Neuronal stem cell (in vitro differentiated cells): ENCODE results near the gene NKAP.
A peak's percentile ranks its signal among the peaks of the same experiment; 100 is the strongest.

Experiments
- DNase-seq: peaks from one replicate; pipeline ENCODE4 v3.0.0-alpha.2; 2013; ENCODE audit warnings: low spot score
- H2AFZ ChIP-seq: one replicate; pipeline ENCODE4 v1.6.1; 2013; ENCODE audit warnings: mild to moderate bottlenecking, low read length, inconsistent platforms
- H2AK5ac ChIP-seq: 2 replicates; pipeline ENCODE4 v1.6.1; 2013; ENCODE audit warnings: low read depth, mild to moderate bottlenecking, inconsistent platforms, low read length, moderate library complexity, mixed read lengths
- H2BK120ac ChIP-seq: 2 replicates; pipeline ENCODE4 v1.6.1; 2013; ENCODE audit warnings: low read depth, mild to moderate bottlenecking, inconsistent platforms, low read length, moderate library complexity, mixed read lengths
- H2BK12ac ChIP-seq: one replicate; pipeline ENCODE4 v1.6.1; 2013; ENCODE audit warnings: low read length, inconsistent platforms
- H2BK15ac ChIP-seq: 2 replicates; pipeline ENCODE4 v1.6.1; 2013; ENCODE audit warnings: mild to moderate bottlenecking, low read length, inconsistent platforms, mixed read lengths
- H2BK5ac ChIP-seq: one replicate; pipeline ENCODE4 v1.6.1; 2013; ENCODE audit warnings: inconsistent platforms, mild to moderate bottlenecking, low read length, moderate library complexity
- H3K14ac ChIP-seq: one replicate; pipeline ENCODE4 v1.6.1; 2013; ENCODE audit warnings: low read length, inconsistent platforms
- H3K18ac ChIP-seq: 2 replicates; pipeline ENCODE4 v1.6.1; 2013; ENCODE audit warnings: low read length, inconsistent platforms
- H3K23ac ChIP-seq: 2 replicates; pipeline ENCODE4 v1.6.1; 2013; ENCODE audit warnings: low read depth, mild to moderate bottlenecking, mixed read lengths, low read length, inconsistent platforms; ENCODE audit not compliant: poor library complexity
- H3K27ac ChIP-seq: replicated peaks from 3 replicates; pipeline ENCODE4 v1.5.1; 2013; ENCODE audit warnings: low read length, inconsistent platforms
- H3K27me3 ChIP-seq, 3 experiments: 2 replicates each; pipeline ENCODE4 v1.6.1; 2013; ENCODE audit warnings: low read length in 3 of 3, mild to moderate bottlenecking in 2 of 3, inconsistent platforms in 1 of 3, low read depth in 1 of 3, mixed read lengths in 1 of 3, moderate library complexity in 1 of 3; ENCODE audit not compliant: control insufficient read depth in 3 of 3, insufficient read depth in 3 of 3
- H3K36me3 ChIP-seq, 2 donors: replicated peaks in 1 of 2; 2 replicates each; pipeline ENCODE4 v1.6.1; 2013; ENCODE audit warnings: low read length in 2 of 2; ENCODE audit not compliant: control insufficient read depth in 2 of 2, insufficient read depth in 2 of 2
- H3K4ac ChIP-seq: 2 replicates; pipeline ENCODE4 v1.6.1; 2013; ENCODE audit warnings: inconsistent platforms, mild to moderate bottlenecking, low read length, moderate library complexity
- H3K4me1 ChIP-seq, 2 donors: 1 replicate in 1 of 2; 2 replicates in 1 of 2; pipeline ENCODE4 v1.6.1; 2013; ENCODE audit warnings: low read length in 2 of 2, low read depth in 1 of 2; ENCODE audit not compliant: control insufficient read depth in 2 of 2, insufficient read depth in 1 of 2
- H3K4me2 ChIP-seq: one replicate; pipeline ENCODE4 v1.6.1; 2013; ENCODE audit warnings: mild to moderate bottlenecking, low read length, inconsistent platforms; ENCODE audit not compliant: insufficient read depth, poor library complexity, severe bottlenecking
- H3K4me3 ChIP-seq, 2 donors: 2 replicates each; pipeline ENCODE4 v1.5.1; 2013; ENCODE audit warnings: low read length in 2 of 2, mild to moderate bottlenecking in 2 of 2, inconsistent platforms in 1 of 2, moderate library complexity in 1 of 2
- H3K79me1 ChIP-seq: one replicate; pipeline ENCODE4 v1.6.1; 2013; ENCODE audit warnings: low read depth, mild to moderate bottlenecking, inconsistent platforms, low read length, moderate library complexity
- H3K9ac ChIP-seq: one replicate; pipeline ENCODE4 v1.6.1; 2013; ENCODE audit warnings: mild to moderate bottlenecking, low read depth, low read length, inconsistent platforms; ENCODE audit not compliant: poor library complexity
- H3K9me3 ChIP-seq, 2 donors: replicated peaks in 1 of 2; 2 replicates each; pipeline versions ENCODE3 to v1.6.1; 2013; ENCODE audit warnings: low read length in 2 of 2, mild to moderate bottlenecking in 2 of 2, inconsistent platforms in 1 of 2, low read depth in 1 of 2, mixed read lengths in 1 of 2, moderate library complexity in 1 of 2; ENCODE audit not compliant: control insufficient read depth in 2 of 2, insufficient read depth in 1 of 2
- H4K8ac ChIP-seq: one replicate; pipeline ENCODE4 v1.6.1; 2013; ENCODE audit warnings: low read depth, mild to moderate bottlenecking, inconsistent platforms, low read length, moderate library complexity
- H4K91ac ChIP-seq: one replicate; pipeline ENCODE4 v1.6.1; 2013; ENCODE audit warnings: low read length, low read depth, mild to moderate bottlenecking, inconsistent platforms; ENCODE audit not compliant: poor library complexity
- WGBS, 2 donors: extraction: QIAGEN DNeasy Blood & Tissue Kit; methylation state at CpG; one replicate each; pipeline ENCODE4 v1.1.7; 2013; ENCODE audit warnings: missing lambda C conversion rate in 2 of 2, mixed read lengths in 1 of 2; ENCODE audit not compliant: insufficient read length in 2 of 2, insufficient replicate concordance in 1 of 2; ENCODE audit errors: extremely low coverage in 2 of 2; 5-methylcytosine and 5-hydroxymethylcytosine counted together

NKAP gene

GRCh38 chrX:119880076-119880475 is 63.5 kb downstream of the NKAP start:
- Histone ChIP-seq H3K18ac (no peak overlapping the region), H2BK5ac (no peak overlapping the region), H2AFZ (no peak overlapping the region), H3K4ac (no peak overlapping the region), H2BK12ac (no peak overlapping the region), H3K4me2 (no peak overlapping the region), H3K27ac (no peak overlapping the region), H3K4me3 (no peak overlapping the region), H2BK15ac (no peak overlapping the region), H3K79me1 (no peaks in the 10 kb centered on the region), H3K14ac (no peak overlapping the region), H3K23ac (no peak overlapping the region), H3K27me3 (no peaks in the 10 kb centered on the region), H3K36me3 (peaks cover 0 to 14% of the 10 kb centered on the region in 2 donors), H3K9me3 (no peaks in the 10 kb centered on the region), H4K91ac (no peak overlapping the region), H2AK5ac (no peak overlapping the region), H3K4me1 (no peaks in the 10 kb centered on the region), H3K9ac (no peak overlapping the region), H2BK120ac (no peak overlapping the region), H4K8ac (no peak overlapping the region)
- DNase-seq, result no peak
- no CpG with 5 or more reads among the region's 5 CpGs for WGBS, 2 donors

- no peak overlapping the region for H3K4me2 ChIP-seq
- H3K27me3 ChIP-seq, result no peaks in the 10 kb centered on the region
- H3K79me1 ChIP-seq, result no peaks in the 10 kb centered on the region
- no peak overlapping the region for H4K8ac ChIP-seq
- H3K9ac ChIP-seq, result no peak overlapping the region
- H2AFZ ChIP-seq, result no peak overlapping the region
- H2AK5ac ChIP-seq, result no peak overlapping the region
- H3K18ac ChIP-seq, result no peak overlapping the region
- no peak overlapping the region for H3K27ac ChIP-seq
- no peak overlapping the region for H3K4ac ChIP-seq
- H3K4me1 ChIP-seq, result no peaks in the 10 kb centered on the region
- peaks cover 0 to 16% of the 10 kb centered on the region in 2 donors for H3K36me3 ChIP-seq
- H2BK15ac ChIP-seq, result no peak overlapping the region
- H4K91ac ChIP-seq, result no peak overlapping the region
- no CpG with 5 or more reads among the region's 2 CpGs for WGBS, 2 donors
- H2BK5ac ChIP-seq, result no peak overlapping the region
- H3K4me3 ChIP-seq, result no peak overlapping the region
- no peak overlapping the region for H2BK120ac ChIP-seq
- no peak overlapping the region for H2BK12ac ChIP-seq
- no peaks in the 10 kb centered on the region for H3K9me3 ChIP-seq
- no peak overlapping the region for H3K14ac ChIP-seq
- DNase-seq, result no peak
- H3K23ac ChIP-seq, result no peak overlapping the region
Measured at GRCh38 chrX:119878740-119879139, 64.8 kb downstream of the NKAP start.

- Histone ChIP-seq H3K36me3 (peaks cover 0 to 9% of the 10 kb centered on the region in 2 donors), H4K8ac (peak within 1 kb of the TSS; percentile 17), H3K18ac (peak within 1 kb of the TSS; percentile 64), H4K91ac (no peak within 1 kb of the TSS), H2BK120ac (no peak within 1 kb of the TSS), H3K79me1 (peaks cover 1% of the 10 kb centered on the region), H3K23ac (peak within 1 kb of the TSS; percentile 73), H2BK15ac (no peak within 1 kb of the TSS), H3K9ac (peak within 1 kb of the TSS; percentile 63), H3K4me3 (peak within 1 kb of the TSS; percentile 88 to 96), H2BK5ac (no peak within 1 kb of the TSS), H3K27ac (peak within 1 kb of the TSS; percentile 91), H3K9me3 (no peaks in the 10 kb centered on the region), H3K14ac (no peak within 1 kb of the TSS), H3K4ac (no peak within 1 kb of the TSS), H3K4me2 (peak within 1 kb of the TSS; percentile 57), H3K4me1 (no peaks in the 10 kb centered on the region), H2BK12ac (no peak within 1 kb of the TSS), H2AFZ (peak within 1 kb of the TSS; percentile 94), H3K27me3 (no peaks in the 10 kb centered on the region), H2AK5ac (no peak within 1 kb of the TSS)
- peak; percentile 63 for DNase-seq
- WGBS, 2 donors, result no CpG with 5 or more reads among the region's 62 CpGs
Measured at GRCh38 chrX:119871599-119872395, 71.8 kb downstream of the NKAP start, which contains the start of the genes NDUFA1 and RNF113A. NDUFA1 (plus strand) TSS chrX:119871832; CDS start chrX:119871912, 80 bp downstream. RNF113A (minus strand) TSS chrX:119871733; CDS start chrX:119871613, 120 bp downstream.

- no peak overlapping the region for H4K91ac ChIP-seq
- no peak overlapping the region for H2BK5ac ChIP-seq
- peak overlapping the region; percentile 54 for H3K27ac ChIP-seq
- H3K27me3 ChIP-seq, result no peaks in the 10 kb centered on the region
- H3K23ac ChIP-seq, result peak overlapping the region; percentile 73
- no peak overlapping the region for H2BK15ac ChIP-seq
- H2AK5ac ChIP-seq, result no peak overlapping the region
- H2AFZ ChIP-seq, result peak overlapping the region; percentile 94
- H3K4me3 ChIP-seq, result peak overlapping the region; percentile 88 to 96
- H4K8ac ChIP-seq, result no peak overlapping the region
- no peak overlapping the region for H3K4ac ChIP-seq
- peak overlapping the region; percentile 44 for H3K18ac ChIP-seq
- DNase-seq, result no peak
- peaks cover 0 to 5% of the 10 kb centered on the region in 2 donors for H3K36me3 ChIP-seq
- no peaks in the 10 kb centered on the region for H3K4me1 ChIP-seq
- H3K4me2 ChIP-seq, result peak overlapping the region; percentile 57
- no peaks in the 10 kb centered on the region for H3K9me3 ChIP-seq
- H3K9ac ChIP-seq, result peak overlapping the region; percentile 63
- no peak overlapping the region for H2BK12ac ChIP-seq
- H2BK120ac ChIP-seq, result no peak overlapping the region
- H3K79me1 ChIP-seq, result peaks cover 1% of the 10 kb centered on the region
- WGBS, 2 donors, result no CpG with 5 or more reads among the region's 26 CpGs
- H3K14ac ChIP-seq, result no peak overlapping the region
Measured at GRCh38 chrX:119871245-119871598, 72.3 kb downstream of the NKAP start.
